MCF 10A (cell line): ENCODE measurements around the gene KCNF1. TPM values are rescaled to one million over a fixed set of nuclear protein-coding genes. Genes with fewer than 3 reads are reported as not detected.

Experiments used
- BruUV-seq: library from RNA; stranded (reverse); fragments of 400-500 nt; replicated peaks from 2 replicates; lab custom pipeline; 2021; lab: Mats Ljungman, UMichigan
- CTCF ChIA-PET: fragments of 300-600 bp; sonication (Branson Sonifier 250); formaldehyde crosslinking; extraction: SDS; loops from one replicate; lab custom pipeline; 2021; ENCODE audit warnings: antibody characterized with exemption, inconsistent platforms; lab: Yijun Ruan, JAX
- POLR2A ChIA-PET: fragments of 300-600, 350-650 bp; sonication (Branson Sonifier 250); formaldehyde crosslinking; extraction: SDS; loops from one replicate; lab custom pipeline; 2020; ENCODE audit warnings: antibody characterized with exemption, inconsistent platforms; lab: Yijun Ruan, JAX
- DNase-seq: peaks from one replicate; pipeline ENCODE4 v3.0.0-alpha.2; 2018; ENCODE audit not compliant: unreplicated experiment
- H3K27ac Mint-ChIP-seq: one replicate; pipeline ENCODE4 v1.8.0; 2022; ENCODE audit warnings: mild to moderate bottlenecking, low read depth, mixed read lengths; ENCODE audit not compliant: unreplicated experiment
- H3K27me3 Mint-ChIP-seq: one replicate; pipeline ENCODE4 v1.8.0; 2022; ENCODE audit warnings: mixed read lengths; ENCODE audit not compliant: insufficient read depth, unreplicated experiment
- H3K36me3 Mint-ChIP-seq: one replicate; pipeline ENCODE4 v1.8.0; 2022; ENCODE audit warnings: mild to moderate bottlenecking, moderate library complexity, mixed read lengths; ENCODE audit not compliant: insufficient read depth, unreplicated experiment
- H3K4me1 Mint-ChIP-seq: one replicate; pipeline ENCODE4 v1.8.0; 2022; ENCODE audit warnings: mixed read lengths; ENCODE audit not compliant: insufficient read depth, unreplicated experiment
- H3K4me3 Mint-ChIP-seq: one replicate; pipeline ENCODE4 v1.8.0; 2022; ENCODE audit warnings: mild to moderate bottlenecking, moderate library complexity, mixed read lengths; ENCODE audit not compliant: unreplicated experiment
- H3K9me3 Mint-ChIP-seq: one replicate; pipeline ENCODE4 v1.8.0; 2022; ENCODE audit warnings: mixed read lengths; ENCODE audit not compliant: unreplicated experiment
- intact Hi-C: fragments of 100-400 bp; cut with micrococcal nuclease; formaldehyde crosslinking; loops from 2 replicates; pipeline ENCODE4 v1.14.1; 2022
- total RNA-seq: library from RNA; stranded (reverse); gene quantifications from 2 replicates; pipeline ENCODE4 v1.2.3, GENCODE V29; 2022
- TF ChIP-seq, protein P1 (sequence below): fragments of 200-600 bp; IDR thresholded peaks from one replicate; pipeline ENCODE4 v1.8.0; 2022; ENCODE audit warnings: antibody characterized with exemption, mild to moderate bottlenecking; ENCODE audit not compliant: unreplicated experiment

Gene KCNF1
- total RNA-seq, 1 experiment from 2014 or later = not detected

DNA sequence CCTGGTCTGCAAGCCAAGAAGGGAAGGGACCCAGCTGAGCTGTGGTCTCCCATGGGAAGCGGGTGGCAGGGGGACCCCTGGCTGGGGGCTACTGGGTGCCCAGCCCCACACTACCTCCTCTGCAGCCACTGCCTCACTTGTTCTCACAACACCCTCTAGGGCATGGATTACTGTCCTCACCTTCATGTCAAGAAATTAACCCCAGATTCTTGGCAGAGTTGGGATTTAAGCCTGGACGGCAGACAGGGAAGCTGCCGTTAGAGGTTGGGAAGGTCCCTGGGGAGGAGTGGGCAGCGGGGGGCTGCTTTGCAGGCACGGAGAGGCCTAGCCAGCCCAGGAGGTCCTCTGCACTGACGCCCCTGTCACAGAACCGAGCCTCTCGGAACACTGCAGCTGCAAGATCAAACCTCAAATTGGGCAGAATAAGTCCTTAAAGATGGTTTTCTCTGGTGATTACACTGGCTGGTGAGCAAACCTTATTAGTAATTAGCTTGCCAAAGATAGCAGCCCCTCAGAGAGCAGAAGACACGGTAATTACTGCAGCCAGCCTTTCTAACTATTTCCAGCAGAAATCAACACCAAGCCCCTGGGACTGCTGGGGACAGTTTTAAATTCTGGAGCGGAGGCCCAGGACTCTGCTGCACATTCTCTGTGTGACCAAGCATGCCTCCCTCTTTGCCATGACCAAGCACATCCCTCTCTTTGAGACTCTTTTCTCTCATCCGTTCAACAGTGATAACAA is 35.9 kb downstream of the KCNF1 start:
- Mint-ChIP-seq H3K36me3 (no peaks in the 10 kb centered on the region), H3K27ac (no peak overlapping the region), H3K4me3 (peak overlapping the region; percentile 47), H3K27me3 (peaks cover 35% of the 10 kb centered on the region), H3K9me3 (peaks cover 14% of the 10 kb centered on the region), H3K4me1 (peaks cover 7% of the 10 kb centered on the region)
- intact Hi-C loops = no loop called here
- TF ChIP-seq, protein P1, sequence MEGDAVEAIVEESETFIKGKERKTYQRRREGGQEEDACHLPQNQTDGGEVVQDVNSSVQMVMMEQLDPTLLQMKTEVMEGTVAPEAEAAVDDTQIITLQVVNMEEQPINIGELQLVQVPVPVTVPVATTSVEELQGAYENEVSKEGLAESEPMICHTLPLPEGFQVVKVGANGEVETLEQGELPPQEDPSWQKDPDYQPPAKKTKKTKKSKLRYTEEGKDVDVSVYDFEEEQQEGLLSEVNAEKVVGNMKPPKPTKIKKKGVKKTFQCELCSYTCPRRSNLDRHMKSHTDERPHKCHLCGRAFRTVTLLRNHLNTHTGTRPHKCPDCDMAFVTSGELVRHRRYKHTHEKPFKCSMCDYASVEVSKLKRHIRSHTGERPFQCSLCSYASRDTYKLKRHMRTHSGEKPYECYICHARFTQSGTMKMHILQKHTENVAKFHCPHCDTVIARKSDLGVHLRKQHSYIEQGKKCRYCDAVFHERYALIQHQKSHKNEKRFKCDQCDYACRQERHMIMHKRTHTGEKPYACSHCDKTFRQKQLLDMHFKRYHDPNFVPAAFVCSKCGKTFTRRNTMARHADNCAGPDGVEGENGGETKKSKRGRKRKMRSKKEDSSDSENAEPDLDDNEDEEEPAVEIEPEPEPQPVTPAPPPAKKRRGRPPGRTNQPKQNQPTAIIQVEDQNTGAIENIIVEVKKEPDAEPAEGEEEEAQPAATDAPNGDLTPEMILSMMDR = no peak
- ChIA-PET POLR2A (no interaction called here), CTCF (interaction anchor here (0.9 kb wide), 1 partner anchor 120 kb away, joined by 3 read pairs; no protein-coding TSS in a partner anchor)
- BruUV-seq = no TSS peak
- DNase-seq = no peak

GRCh38 chr2:10948188-10948564 is 36.4 kb downstream of the KCNF1 start:
- H3K27me3 Mint-ChIP-seq = peaks cover 30% of the 10 kb centered on the region
- H3K9me3 Mint-ChIP-seq = peaks cover 16% of the 10 kb centered on the region
- POLR2A ChIA-PET = interaction anchor here (0.6 kb wide), 1 partner anchor 10 kb away, joined by 3 read pairs; no protein-coding TSS in a partner anchor
- no TSS peak for BruUV-seq
- no peak overlapping the region for H3K4me3 Mint-ChIP-seq
- TF ChIP-seq, protein P1 = no peak
- H3K36me3 Mint-ChIP-seq = no peaks in the 10 kb centered on the region
- peaks cover 7% of the 10 kb centered on the region for H3K4me1 Mint-ChIP-seq
- CTCF ChIA-PET = interaction anchor here (0.9 kb wide), 1 partner anchor 119 kb away, joined by 3 read pairs; no protein-coding TSS in a partner anchor
- no peak overlapping the region for H3K27ac Mint-ChIP-seq
- intact Hi-C loops = no loop called here
- DNase-seq = no peak

GRCh38 chr2:10948606-10949230 is 37.0 kb downstream of the KCNF1 start:
- TF ChIP-seq, protein P1 = no peak
- no peak overlapping the region for H3K27ac Mint-ChIP-seq
- BruUV-seq = no TSS peak
- POLR2A ChIA-PET = interaction anchor here (0.6 kb wide), 1 partner anchor 10 kb away, joined by 3 read pairs; no protein-coding TSS in a partner anchor
- CTCF ChIA-PET = interaction anchor here (0.6 to 0.9 kb wide), 2 partner anchors 79 to 119 kb away, joined by 3 to 4 read pairs; no protein-coding TSS in a partner anchor
- H3K9me3 Mint-ChIP-seq = peaks cover 22% of the 10 kb centered on the region
- no peak overlapping the region for H3K4me3 Mint-ChIP-seq
- DNase-seq = no peak
- no peaks in the 10 kb centered on the region for H3K36me3 Mint-ChIP-seq
- H3K4me1 Mint-ChIP-seq = peaks cover 7% of the 10 kb centered on the region
- peaks cover 24% of the 10 kb centered on the region for H3K27me3 Mint-ChIP-seq
- intact Hi-C loops = no loop called here

- Mint-ChIP-seq H3K27me3 (peaks cover 24% of the 10 kb centered on the region), H3K36me3 (no peaks in the 10 kb centered on the region), H3K9me3 (peaks cover 23% of the 10 kb centered on the region), H3K27ac (no peak overlapping the region), H3K4me3 (no peak overlapping the region), H3K4me1 (peaks cover 7% of the 10 kb centered on the region)
- intact Hi-C loops = no loop called here
- CTCF ChIA-PET = no interaction called here
- POLR2A ChIA-PET = no interaction called here
- TF ChIP-seq, protein P1 = no peak
- DNase-seq = no peak
- BruUV-seq = no TSS peak
Observed at GRCh38 chr2:10949835-10950234, 38.1 kb downstream of the KCNF1 start.
